Measurements from ENCODE around the gene ETFRF1. TPM values are rescaled to one million over a fixed set of nuclear protein-coding genes. Genes with fewer than 3 reads are reported as not detected.

Gene ETFRF1
- total RNA-seq, 1 donor from 2014 or later: 24.1 TPM

DNA sequence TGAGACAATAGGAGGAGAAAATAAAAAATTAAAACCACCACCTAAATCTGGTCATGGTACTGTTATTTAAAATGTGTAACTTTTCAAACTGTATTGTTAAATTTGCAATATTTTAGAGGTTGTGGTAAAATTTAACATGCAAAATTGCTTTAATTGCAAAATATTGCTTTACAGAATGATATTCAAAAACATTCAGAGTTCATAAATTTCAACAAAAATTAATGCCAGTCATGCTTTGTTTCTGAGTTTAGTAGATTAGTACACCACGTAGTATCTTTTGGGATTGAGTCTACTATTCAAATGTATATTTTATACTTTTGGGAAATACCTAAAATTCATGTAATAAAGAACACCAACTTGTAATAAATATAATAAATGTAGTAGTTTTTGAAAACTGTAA, 18.3 kb downstream of the ETFRF1 start:
- no peak for DNase-seq (ENCODE audit: low spot score)

DNA sequence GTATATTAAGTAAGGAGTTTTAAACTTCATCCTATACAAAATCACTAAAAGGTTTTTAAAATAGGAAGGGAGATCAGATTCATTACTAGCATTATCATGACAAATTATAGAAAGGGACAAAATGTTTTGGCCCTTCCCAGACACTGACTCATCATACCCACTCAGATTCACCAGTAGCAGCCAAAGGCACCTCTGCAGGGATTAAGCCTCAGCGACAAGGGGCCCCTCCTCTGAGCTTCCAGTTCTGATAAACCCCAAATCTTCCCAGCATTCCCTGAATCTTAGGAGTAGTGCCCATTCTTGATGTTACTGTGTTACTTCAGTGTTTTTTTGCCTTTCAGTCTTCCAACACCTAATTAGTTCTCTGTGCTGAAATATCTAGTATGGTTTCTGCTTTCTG, 41.2 kb downstream of the ETFRF1 start:
- DNase-seq (ENCODE audit: low spot score): no peak

DNA sequence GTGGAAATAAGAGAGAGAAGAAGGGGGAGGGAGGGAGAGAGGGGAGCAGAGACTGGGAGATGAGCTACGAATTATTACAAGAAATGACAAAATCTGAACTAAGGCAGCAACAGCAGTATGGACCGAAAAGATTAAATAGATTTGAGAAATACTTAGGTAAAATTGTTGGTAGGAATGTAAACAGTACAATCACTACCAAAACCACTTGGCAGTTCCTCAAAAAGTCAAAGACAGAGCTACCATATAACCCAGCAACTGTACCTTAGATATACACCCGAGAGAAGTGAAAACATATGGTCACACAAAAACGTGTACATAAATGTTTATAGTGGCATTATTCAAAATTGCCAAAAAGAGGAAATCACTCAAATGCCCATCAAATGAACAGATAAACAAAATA, 41.6 kb downstream of the ETFRF1 start:
- no peak for DNase-seq (ENCODE audit: low spot score)

DNA sequence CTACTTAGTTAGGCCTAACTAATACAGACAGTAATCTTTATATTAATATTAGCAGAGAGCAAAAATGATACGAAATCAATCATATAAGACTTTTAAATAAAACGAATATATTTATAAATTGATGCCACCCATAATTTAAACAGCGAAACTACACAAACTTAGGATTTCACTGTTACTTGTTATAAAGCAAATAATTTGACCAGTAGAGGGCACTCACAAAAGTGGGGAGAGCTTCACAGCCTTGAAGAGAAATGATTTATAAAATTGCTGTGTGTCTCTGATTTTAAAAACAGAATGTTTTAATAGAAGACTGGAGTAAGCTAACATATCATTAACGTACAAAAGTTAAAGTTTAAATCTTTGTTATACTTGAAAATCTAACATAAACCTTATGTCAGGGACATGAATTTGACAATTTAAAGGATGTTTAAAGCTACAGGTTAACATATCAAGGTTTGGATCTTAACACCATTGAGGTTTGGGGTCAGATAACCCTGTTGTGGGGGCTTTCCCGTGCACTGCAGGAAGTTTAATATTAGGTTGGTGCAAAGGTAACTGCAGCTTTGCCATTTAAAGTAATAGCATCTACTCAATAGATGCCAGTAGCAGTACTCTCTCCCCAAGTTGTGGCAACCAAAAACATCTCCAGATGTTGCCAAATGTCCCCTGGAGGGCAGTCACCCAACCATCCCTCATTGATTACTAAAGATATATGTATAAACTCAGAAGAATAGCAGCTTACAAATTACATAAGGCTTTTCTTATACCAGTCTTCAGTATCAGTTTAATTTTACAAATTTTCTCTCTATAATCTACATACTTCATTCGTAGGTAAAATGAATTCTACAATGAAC, 46.4 kb downstream of the ETFRF1 start:
- no peak for DNase-seq (ENCODE audit: low spot score)

DNA sequence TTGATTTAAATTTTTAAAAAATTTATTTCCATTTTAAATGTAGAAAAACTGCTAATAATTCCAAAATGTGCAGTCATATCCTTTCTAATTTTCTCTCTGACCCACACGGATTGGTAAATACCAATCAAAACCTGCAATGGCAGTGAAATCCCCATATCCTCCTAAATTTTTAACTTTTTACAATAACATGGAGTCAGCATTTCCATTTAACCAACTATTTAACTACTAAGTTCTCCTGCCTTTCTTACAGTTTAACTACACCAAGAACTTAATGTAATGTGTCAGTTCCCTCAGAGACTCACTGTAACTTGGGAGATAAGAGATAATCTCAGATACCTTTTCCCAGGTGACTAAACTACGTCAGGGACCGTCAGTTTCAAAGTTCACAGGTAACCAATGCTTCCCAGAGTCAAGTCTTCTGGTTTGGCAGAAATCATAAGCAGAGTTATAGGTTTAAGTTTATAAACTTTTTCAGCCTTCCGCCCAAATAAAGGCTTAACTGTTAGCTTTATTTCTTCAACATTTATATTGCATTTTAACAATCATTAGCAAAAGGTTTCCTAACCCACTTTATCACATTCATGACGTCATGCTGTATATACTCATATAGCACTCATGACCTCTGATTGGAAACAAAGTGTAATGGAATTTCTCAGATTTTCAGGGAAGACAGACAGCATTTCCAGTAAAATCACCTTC, 48.1 kb downstream of the ETFRF1 start:
- no peak for DNase-seq (ENCODE audit: low spot score)

DNA sequence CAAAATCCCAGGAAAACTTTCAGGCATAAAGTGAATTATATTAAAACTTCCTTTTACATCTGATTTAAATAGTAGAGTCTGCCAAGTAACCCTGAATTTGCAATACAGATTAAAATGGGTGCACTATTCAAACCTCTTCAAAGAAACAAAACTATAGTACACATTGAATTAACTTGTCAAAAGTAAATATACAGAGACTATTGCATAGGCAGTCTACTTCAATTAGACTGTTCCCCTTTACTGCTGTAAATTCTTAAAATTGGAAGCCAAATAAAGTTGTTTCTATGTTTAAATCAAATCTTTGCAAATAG, 48.6 kb downstream of the ETFRF1 start:
- DNase-seq (ENCODE audit: low spot score): no peak

DNA sequence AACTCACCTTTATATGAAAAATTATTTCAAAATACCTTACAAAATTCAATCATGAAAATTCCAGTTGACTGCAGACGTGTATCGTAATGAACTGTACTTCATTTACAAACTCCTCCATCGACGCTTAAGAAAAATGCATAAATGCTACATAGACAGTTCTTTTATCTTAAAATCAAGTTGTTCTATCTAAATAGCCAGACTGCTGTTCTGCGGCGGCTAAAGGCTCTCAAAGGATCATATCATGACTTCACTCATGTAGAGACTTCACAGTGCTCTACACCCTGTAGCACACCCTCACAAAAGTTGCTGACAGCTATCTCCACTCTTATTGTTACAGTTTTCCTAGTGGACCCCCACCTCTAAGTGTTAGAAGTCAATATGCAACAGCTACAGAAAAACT, 50.5 kb downstream of the ETFRF1 start:
- DNase-seq (ENCODE audit: low spot score): no peak

DNA sequence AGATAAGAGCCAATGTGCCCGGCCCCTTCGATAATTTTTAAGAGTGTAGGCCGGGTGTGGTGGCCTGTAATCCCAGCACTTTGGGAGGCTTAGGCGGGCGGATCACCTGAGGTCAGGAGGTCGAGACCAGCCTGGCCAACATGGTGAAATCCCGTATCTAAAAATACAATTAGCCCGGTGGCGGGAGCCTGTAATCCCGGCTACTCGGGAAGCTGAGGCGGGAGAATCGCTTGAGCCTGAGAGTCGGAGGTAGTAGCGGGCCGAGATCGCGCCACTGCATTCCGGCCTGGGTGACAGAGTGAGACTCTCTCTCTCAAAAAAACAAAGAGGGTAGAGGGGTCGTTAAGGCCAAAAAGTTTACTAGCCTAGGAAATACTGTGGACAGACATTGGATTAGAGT, 53.1 kb downstream of the ETFRF1 start:
- DNase-seq (ENCODE audit: low spot score): no peak

DNA sequence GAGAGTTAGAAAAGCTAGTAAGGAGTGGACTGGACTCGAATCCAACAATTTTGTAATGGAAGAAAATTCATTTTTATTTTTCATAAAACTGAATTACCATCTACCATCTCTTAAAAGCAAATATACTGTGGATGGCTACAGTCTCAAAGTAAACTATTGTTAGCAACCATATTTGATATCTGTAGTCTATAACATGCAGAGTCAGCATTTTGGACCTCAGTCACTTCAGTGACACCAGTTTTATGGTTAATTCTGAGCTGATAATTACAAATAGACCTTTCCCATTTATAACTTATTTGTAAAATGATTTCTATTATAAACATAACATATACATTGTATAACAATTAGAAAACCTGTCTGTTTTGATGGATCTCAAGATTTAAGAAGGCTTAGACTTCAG, 53.7 kb downstream of the ETFRF1 start:
- no peak for DNase-seq (ENCODE audit: low spot score)

DNA sequence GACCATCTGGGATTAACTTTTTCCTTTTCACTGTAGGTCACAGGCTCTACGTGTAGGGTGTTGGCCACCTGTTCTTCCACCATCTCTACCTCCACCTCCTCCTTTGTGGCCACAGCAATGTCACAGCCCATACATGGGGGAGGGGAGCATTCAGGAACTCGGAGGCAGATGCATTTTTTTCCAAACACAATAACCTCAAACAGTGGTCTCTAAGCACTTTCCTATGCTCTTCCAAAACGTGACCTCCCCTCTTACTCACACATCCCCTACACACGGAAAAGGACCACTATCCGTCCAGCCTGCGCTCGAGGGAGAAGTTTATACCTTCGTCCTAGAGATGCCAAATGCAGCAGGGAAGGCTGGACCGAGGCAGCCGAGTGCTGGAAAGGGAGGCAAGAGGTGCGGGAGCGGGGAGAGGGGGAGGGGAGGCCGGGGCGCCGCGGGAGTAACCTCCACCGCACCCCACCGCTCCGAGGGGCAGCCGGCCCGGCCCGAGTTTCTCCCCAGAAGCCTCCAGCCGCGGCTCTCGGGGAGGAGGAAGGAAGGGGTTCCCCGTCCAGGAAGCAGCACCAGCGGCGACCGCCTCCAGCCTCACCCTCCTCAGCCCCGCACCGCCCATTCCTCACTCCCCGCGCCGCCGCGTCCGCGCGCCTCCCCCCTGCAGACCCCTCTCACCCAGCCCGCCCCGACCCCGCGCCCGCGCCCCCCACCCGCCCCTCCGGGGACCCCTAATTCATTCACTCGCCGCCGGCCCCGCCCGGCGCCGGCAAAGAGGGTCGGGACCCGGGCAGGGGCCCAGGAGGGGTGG, 55.1 kb downstream of the ETFRF1 start:
- peak; percentile 36 for DNase-seq (ENCODE audit: low spot score)

DNA sequence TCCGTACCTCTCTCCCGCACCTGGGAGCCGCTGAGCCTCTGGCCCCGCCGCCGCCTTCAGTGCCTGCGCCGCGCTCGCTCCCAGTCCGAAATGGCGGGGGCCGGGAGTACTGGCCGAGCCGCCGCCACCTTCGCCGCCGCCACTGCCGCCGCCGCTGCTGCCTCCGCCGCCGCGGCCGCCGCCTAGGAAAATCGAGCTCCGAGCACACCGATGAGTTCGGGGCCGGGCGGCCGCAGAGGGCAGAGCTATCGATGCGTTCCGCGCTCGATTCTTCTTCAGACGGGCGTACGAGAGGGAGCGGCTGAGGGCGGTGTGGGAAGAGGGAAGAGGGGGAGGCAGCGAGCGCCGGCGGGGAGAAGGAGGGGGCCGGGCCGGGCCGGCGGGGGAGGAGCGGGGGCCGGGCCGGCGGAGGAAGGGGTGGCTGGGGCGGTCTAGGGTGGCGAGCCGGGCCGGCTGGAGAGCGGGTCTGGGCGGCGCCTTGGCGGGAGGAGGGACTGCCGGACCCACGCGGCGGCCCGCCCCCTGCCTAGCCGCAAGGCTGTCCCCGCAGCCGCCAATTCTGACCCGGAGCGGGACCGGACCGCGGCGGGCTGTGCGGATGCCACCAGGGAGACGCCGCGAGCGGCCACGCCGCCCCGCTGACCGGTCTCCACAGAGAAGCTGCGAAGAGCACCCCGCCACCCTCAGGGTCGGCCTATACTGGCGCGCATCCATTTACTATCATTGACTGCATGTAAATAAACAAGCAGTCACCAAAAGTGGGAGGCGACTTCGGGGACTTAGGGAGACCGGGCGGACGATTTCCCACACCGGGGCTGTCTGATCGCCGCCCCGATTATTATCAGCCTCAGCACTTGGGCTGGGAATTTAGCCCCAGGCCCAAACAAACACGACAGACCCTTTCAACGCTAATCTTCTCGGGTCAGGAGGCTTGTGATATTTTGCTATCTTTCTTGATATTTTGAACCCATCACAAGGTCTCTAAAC, 56.0 kb downstream of the ETFRF1 start, which contains the start of gene KRAS:
Gene KRAS (minus strand): TSS at position 186 of the 987 bp plus-strand sequence.
- peak; percentile 97 for DNase-seq (ENCODE audit: low spot score)

DNA sequence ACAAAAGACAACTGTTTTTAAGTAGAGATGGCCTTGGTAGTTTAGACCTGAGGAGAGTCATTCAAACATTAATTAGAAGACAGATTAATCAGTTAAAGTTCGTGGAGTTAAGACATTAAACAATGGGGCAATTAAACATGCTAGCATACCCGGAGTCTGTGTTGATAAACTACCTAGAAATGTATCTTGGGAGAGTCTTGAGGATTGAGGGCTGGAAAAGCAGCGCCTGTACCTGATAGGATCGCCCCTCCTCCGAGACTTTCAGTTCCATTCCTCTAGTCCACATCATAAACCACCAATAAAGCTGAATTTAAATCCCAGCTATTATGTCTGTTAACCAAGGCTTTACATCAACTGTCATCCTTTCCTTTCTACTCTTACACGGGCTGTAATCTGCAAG, 56.7 kb downstream of the ETFRF1 start:
- DNase-seq (ENCODE audit: low spot score): no peak

DNA sequence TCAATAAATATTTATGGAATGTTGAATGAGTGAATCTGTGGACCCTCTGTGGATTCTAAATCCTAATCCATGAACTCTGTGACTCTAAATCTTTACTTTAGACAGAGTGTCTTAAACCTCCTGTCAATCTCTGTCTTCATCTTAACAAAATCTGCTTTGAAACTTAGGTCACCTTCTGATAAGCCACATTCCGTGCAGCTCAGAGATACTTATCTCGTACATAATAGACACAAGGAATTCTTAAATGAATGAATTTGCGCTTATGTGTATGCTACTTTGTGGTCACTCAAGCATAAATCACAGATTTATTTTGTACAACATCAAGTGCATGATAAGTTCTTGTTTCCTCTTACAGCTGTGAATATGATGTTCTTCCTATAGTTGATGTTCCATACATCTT, 57.9 kb downstream of the ETFRF1 start:
- no peak for DNase-seq (ENCODE audit: low spot score)

DNA sequence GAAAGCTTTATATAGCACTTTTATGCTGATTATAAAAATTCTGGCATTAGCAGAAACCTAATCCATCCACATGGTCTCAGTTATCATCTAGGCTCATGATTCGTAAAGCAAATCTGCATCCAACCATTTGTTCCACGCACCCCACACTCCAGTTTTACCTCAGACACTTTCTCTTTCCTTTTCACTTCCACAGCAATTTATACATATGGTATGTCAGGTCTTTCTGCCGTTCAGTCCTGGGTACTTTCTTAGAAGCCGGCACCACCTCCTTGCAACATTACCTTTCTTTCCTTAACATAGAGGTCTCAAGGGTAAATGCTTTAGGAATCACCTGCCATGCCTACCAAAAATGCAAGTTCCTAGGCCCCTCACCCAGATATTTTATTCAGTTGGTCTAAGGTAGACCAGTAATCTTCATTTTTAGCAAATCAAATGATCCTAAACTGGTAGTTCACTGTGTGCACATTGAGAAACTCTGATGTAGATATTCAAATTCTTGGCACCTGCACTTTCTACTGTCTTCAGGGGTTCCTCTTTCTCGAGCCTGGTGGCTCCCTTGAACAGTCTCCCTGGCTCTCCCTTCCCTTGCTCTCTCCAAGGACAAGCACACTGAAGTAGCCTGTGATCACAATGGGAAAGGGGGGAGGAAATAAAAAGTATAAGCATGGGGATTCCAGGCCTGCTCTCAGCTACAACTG, 58.5 kb downstream of the ETFRF1 start:
- DNase-seq (ENCODE audit: low spot score): no peak

DNA sequence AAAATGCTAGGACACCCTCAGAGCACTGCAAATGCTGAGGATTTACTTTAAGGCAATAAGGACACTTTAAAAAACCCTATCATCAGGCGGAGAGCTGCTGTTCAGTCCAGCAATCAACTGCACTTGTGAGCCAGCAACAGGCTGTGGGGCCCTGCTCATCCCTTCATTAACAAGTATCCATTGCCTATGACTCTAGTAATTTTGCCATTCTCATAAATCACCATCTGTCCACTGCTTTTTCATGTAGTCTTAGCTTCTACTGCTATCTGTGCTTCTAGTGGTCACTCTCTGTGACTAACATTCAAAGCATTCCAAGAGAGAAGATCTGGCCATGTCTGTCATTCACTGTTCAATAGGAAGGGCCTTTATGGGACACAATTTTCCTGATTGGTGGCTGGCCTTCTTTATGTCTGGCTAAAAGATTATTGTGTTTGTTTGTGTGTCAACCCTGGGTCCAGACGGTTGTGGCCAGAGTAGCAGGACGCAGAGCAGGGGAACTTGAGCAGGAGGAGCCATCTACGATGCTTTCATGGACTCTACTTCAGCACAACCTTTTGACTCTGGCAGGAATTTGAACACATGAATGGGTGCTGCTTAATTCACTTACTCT, 59.3 kb downstream of the ETFRF1 start:
- DNase-seq (ENCODE audit: low spot score): no peak

Other genes with a start within 250 kb of the ETFRF1 start
- 18.3 TPM for gene BCAT1, start 246.1 kb upstream of the ETFRF1 start, total RNA-seq
- 1.4 TPM for gene DNAI7, start 77 bp upstream of the ETFRF1 start, total RNA-seq
- 31.6 TPM for gene KRAS, start 55.7 kb downstream of the ETFRF1 start, total RNA-seq

All from mucosa of gallbladder (tissue), 1 donor.